Fibroblast of mammary gland (primary cell): ENCODE data around the gene CAMK2D.

ENCODE experiments used
- DNase-seq: peaks from one replicate; pipeline ENCODE4 v3.0.0-alpha.2; 2010; ENCODE audit warnings: low read depth
- H3K4me3 ChIP-seq: 2 replicates; pipeline ENCODE4 v1.5.1; 2011; ENCODE audit warnings: low read depth, mild to moderate bottlenecking, low read length, moderate library complexity; ENCODE audit not compliant: control insufficient read depth
- CTCF ChIP-seq: conservative IDR thresholded peaks from 2 replicates; pipeline ENCODE4 v1.5.1; 2011; ENCODE audit warnings: low read depth, low read length, inconsistent platforms; ENCODE audit not compliant: control insufficient read depth, insufficient read depth

Gene CAMK2D

GRCh38 chr4:113788888-113789287, 27.4 kb upstream of the CAMK2D start:
- no peak for TF ChIP-seq CTCF
- no peak for DNase-seq
- no peak overlapping the region for H3K4me3 ChIP-seq

- H3K4me3 ChIP-seq = no peak overlapping the region
- no peak for TF ChIP-seq CTCF
- DNase-seq = no peak
These were observed 24.2 kb upstream of the CAMK2D start for GRCh38 chr4:113785781-113786180.

- TF ChIP-seq CTCF = no peak
- H3K4me3 ChIP-seq = no peak overlapping the region
- DNase-seq = peak; percentile 99
These were observed 23.1 kb upstream of the CAMK2D start for GRCh38 chr4:113784497-113785250.

GRCh38 chr4:113783701-113784100, 22.2 kb upstream of the CAMK2D start:
- TF ChIP-seq CTCF = no peak
- DNase-seq = peak; percentile 18
- no peak overlapping the region for H3K4me3 ChIP-seq

GRCh38 chr4:113783289-113783688, 21.8 kb upstream of the CAMK2D start:
- TF ChIP-seq CTCF = no peak
- no peak overlapping the region for H3K4me3 ChIP-seq
- DNase-seq = no peak

- H3K4me3 ChIP-seq = no peak overlapping the region
- peak; percentile 73 for TF ChIP-seq CTCF
- peak; percentile 66 for DNase-seq
These were observed 20.0 kb upstream of the CAMK2D start for GRCh38 chr4:113781439-113782040.

GRCh38 chr4:113776679-113777078, 15.1 kb upstream of the CAMK2D start:
- H3K4me3 ChIP-seq = no peak overlapping the region
- DNase-seq = no peak
- TF ChIP-seq CTCF = no peak
